ENCODE measurements around the gene RXRG.

The RXRG gene

GRCh38 chr1:165387505-165387904 is 57.4 kb downstream of the RXRG start:
- Histone ChIP-seq H3K4me3 (ENCODE audit: insufficient read length, low read depth) (no peak overlapping the region), H3K27me3 (ENCODE audit: insufficient read depth, insufficient read length) (peaks cover 5% of the 10 kb centered on the region), H3K9ac (ENCODE audit: insufficient read length, low read depth) (no peak overlapping the region), H3K36me3 (ENCODE audit: insufficient read depth, insufficient read length, low read length) (no peaks in the 10 kb centered on the region), H3K9me3 (ENCODE audit: insufficient read depth, low read length) (no peaks in the 10 kb centered on the region), H3K4me1 (ENCODE audit: insufficient read depth, insufficient read length) (no peaks in the 10 kb centered on the region)
- no peak for DNase-seq (ENCODE audit: low read depth, low spot score)
- TF ChIP-seq SUZ12 (IDR thresholded peaks at IDR 0.05; ENCODE audit: extremely low read depth, insufficient read depth, insufficient read length) = no peak
- no peak for TF ChIP-seq YY1 (IDR thresholded peaks at IDR 0.05; ENCODE audit: insufficient read depth, insufficient read length)
- TF ChIP-seq ZNF274 (IDR thresholded peaks at IDR 0.05; ENCODE audit: low read depth, low read length) = no peak

- Histone ChIP-seq H3K4me1 (ENCODE audit: insufficient read depth, insufficient read length) (no peaks in the 10 kb centered on the region), H3K27me3 (ENCODE audit: insufficient read depth, insufficient read length) (peaks cover 5% of the 10 kb centered on the region), H3K9me3 (ENCODE audit: insufficient read depth, low read length) (no peaks in the 10 kb centered on the region), H3K4me3 (ENCODE audit: insufficient read length, low read depth) (no peak overlapping the region), H3K9ac (ENCODE audit: insufficient read length, low read depth) (peak overlapping the region; percentile 11), H3K36me3 (ENCODE audit: insufficient read depth, insufficient read length, low read length) (no peaks in the 10 kb centered on the region)
- no peak for TF ChIP-seq ZNF274 (IDR thresholded peaks at IDR 0.05; ENCODE audit: low read depth, low read length)
- no peak for TF ChIP-seq YY1 (IDR thresholded peaks at IDR 0.05; ENCODE audit: insufficient read depth, insufficient read length)
- TF ChIP-seq SUZ12 (IDR thresholded peaks at IDR 0.05; ENCODE audit: extremely low read depth, insufficient read depth, insufficient read length) = no peak
- DNase-seq (ENCODE audit: low read depth, low spot score) = no peak
These were observed 61.1 kb downstream of the RXRG start for GRCh38 chr1:165383599-165384405.

- Histone ChIP-seq H3K9me3 (ENCODE audit: insufficient read depth, low read length) (no peaks in the 10 kb centered on the region), H3K4me3 (ENCODE audit: insufficient read length, low read depth) (no peak overlapping the region), H3K27me3 (ENCODE audit: insufficient read depth, insufficient read length) (peaks cover 5% of the 10 kb centered on the region), H3K9ac (ENCODE audit: insufficient read length, low read depth) (peak overlapping the region; percentile 11), H3K4me1 (ENCODE audit: insufficient read depth, insufficient read length) (no peaks in the 10 kb centered on the region), H3K36me3 (ENCODE audit: insufficient read depth, insufficient read length, low read length) (no peaks in the 10 kb centered on the region)
- DNase-seq (ENCODE audit: low read depth, low spot score) = no peak
- no peak for TF ChIP-seq YY1 (IDR thresholded peaks at IDR 0.05; ENCODE audit: insufficient read depth, insufficient read length)
- TF ChIP-seq SUZ12 (IDR thresholded peaks at IDR 0.05; ENCODE audit: extremely low read depth, insufficient read depth, insufficient read length) = no peak
- no peak for TF ChIP-seq ZNF274 (IDR thresholded peaks at IDR 0.05; ENCODE audit: low read depth, low read length)
These were observed 61.9 kb downstream of the RXRG start for GRCh38 chr1:165383067-165383466.

DNA sequence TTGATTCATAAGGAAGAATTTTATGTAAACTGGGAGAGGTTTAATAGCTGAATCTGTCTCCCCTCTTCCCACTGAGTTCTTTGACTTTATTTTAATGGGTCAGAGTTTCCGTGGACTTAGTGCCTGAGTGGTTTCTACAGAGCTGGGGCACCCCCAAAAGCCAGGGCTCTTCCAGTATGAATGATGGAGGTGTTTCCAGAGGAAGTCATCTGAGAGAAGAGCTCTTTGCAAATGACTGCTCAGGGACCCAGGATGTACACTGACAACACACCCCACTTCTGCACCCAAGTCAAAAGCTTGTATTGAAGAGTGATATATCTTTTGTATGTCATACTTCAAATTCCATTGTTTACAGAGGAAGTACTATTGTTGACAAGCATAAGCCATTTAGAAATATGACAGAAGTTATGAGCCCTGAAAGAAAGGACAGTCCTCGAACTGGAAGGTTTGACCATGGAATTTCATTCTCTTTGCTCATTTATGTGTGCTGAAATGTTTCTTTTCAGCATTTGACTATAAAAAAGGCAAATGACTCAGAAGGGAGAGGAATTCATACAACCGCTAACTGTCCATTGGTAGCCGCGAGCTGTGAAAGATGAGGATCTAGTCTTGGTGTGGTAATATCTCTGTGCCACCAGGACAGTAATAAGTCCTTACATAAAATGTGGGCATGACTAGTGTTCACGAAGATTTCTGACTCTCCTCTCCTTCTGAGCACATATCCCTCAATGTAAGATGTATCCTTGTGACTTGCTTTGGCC is 63.0 kb downstream of the RXRG start:
- no peak overlapping the region for H3K4me3 ChIP-seq (ENCODE audit: insufficient read length, low read depth)
- H3K27me3 ChIP-seq (ENCODE audit: insufficient read depth, insufficient read length) = peaks cover 6% of the 10 kb centered on the region
- no peak overlapping the region for H3K9ac ChIP-seq (ENCODE audit: insufficient read length, low read depth)
- no peak for TF ChIP-seq YY1 (IDR thresholded peaks at IDR 0.05; ENCODE audit: insufficient read depth, insufficient read length)
- TF ChIP-seq ZNF274 (IDR thresholded peaks at IDR 0.05; ENCODE audit: low read depth, low read length) = no peak
- no peak for TF ChIP-seq SUZ12 (IDR thresholded peaks at IDR 0.05; ENCODE audit: extremely low read depth, insufficient read depth, insufficient read length)
- no peaks in the 10 kb centered on the region for H3K9me3 ChIP-seq (ENCODE audit: insufficient read depth, low read length)
- no peaks in the 10 kb centered on the region for H3K4me1 ChIP-seq (ENCODE audit: insufficient read depth, insufficient read length)
- H3K36me3 ChIP-seq (ENCODE audit: insufficient read depth, insufficient read length, low read length) = no peaks in the 10 kb centered on the region
- no peak for DNase-seq (ENCODE audit: low read depth, low spot score)

- peaks cover 5% of the 10 kb centered on the region for H3K4me1 ChIP-seq (ENCODE audit: insufficient read depth, insufficient read length)
- no peak for TF ChIP-seq ZNF274 (IDR thresholded peaks at IDR 0.05; ENCODE audit: low read depth, low read length)
- TF ChIP-seq SUZ12 (IDR thresholded peaks at IDR 0.05; ENCODE audit: extremely low read depth, insufficient read depth, insufficient read length) = no peak
- no peak for TF ChIP-seq YY1 (IDR thresholded peaks at IDR 0.05; ENCODE audit: insufficient read depth, insufficient read length)
- no peaks in the 10 kb centered on the region for H3K36me3 ChIP-seq (ENCODE audit: insufficient read depth, insufficient read length, low read length)
- H3K9ac ChIP-seq (ENCODE audit: insufficient read length, low read depth) = peak overlapping the region; percentile 79
- no peaks in the 10 kb centered on the region for H3K9me3 ChIP-seq (ENCODE audit: insufficient read depth, low read length)
- DNase-seq (ENCODE audit: low read depth, low spot score) = no peak
- H3K27me3 ChIP-seq (ENCODE audit: insufficient read depth, insufficient read length) = peaks cover 17% of the 10 kb centered on the region
- peak overlapping the region; percentile 70 for H3K4me3 ChIP-seq (ENCODE audit: insufficient read length, low read depth)
These were observed 68.1 kb downstream of the RXRG start for GRCh38 chr1:165376811-165377311.

DNA sequence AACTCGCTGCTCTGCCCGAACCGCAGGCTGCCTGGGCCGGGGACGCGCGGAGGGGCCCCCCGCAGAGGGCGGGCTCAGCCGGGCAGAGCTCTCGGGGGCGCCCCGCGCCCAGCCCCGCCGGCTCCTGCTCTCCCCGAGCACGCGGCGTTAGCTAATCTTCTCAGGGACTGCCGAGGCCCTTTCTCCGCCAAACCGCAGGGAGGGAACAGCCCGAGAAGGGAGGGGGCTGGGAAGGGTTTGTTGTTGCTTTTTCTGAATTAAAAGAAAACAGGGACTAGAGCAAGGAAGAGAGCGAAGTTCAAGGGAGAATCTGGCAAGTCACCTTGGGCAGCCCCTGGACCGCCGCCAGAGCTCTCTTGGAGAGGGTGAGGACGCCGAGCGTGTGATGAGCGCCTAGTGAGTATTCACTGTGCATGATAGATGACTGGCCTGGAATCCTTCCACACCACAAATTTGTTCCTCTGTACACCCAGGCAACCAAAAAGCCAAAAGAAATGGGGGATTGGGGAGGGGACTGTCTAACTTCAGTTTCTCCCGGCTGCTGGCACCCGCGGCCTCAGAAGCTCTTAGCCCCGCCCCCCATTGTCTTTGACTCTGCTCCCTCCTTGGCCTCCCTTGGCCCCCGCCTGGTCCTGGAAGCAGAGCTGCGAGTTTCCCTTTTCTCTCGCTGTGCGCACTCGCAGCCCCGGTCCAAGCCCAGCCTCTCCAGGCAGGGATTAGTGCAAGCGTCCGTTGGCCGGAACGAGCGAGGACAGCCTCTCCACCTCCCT is 68.7 kb downstream of the RXRG start:
- TF ChIP-seq SUZ12 (IDR thresholded peaks at IDR 0.05; ENCODE audit: extremely low read depth, insufficient read depth, insufficient read length) = no peak
- no peak for TF ChIP-seq ZNF274 (IDR thresholded peaks at IDR 0.05; ENCODE audit: low read depth, low read length)
- no peak for TF ChIP-seq YY1 (IDR thresholded peaks at IDR 0.05; ENCODE audit: insufficient read depth, insufficient read length)
- Histone ChIP-seq H3K4me3 (ENCODE audit: insufficient read length, low read depth) (peak overlapping the region; percentile 70), H3K9ac (ENCODE audit: insufficient read length, low read depth) (peak overlapping the region; percentile 79), H3K27me3 (ENCODE audit: insufficient read depth, insufficient read length) (peaks cover 17% of the 10 kb centered on the region), H3K9me3 (ENCODE audit: insufficient read depth, low read length) (no peaks in the 10 kb centered on the region), H3K36me3 (ENCODE audit: insufficient read depth, insufficient read length, low read length) (no peaks in the 10 kb centered on the region), H3K4me1 (ENCODE audit: insufficient read depth, insufficient read length) (peaks cover 5% of the 10 kb centered on the region)
- DNase-seq (ENCODE audit: low read depth, low spot score) = peak; percentile 85
